OCI-LY3 (cell line): Measurements from ENCODE around the gene PARP8.

Source experiments
- H2AFZ ChIP-seq: fragments of 200-600, 300-600 bp; shearing (Covaris generic); 2 replicates; pipeline ENCODE4 v1.6.0; 2014; ENCODE audit warnings: antibody characterized with exemption, low read depth, low read length
- H3K27ac ChIP-seq: fragments of 200-600, 300-600 bp; sonication (generic); 2 replicates; pipeline ENCODE4 v1.5.1; 2014; ENCODE audit warnings: mild to moderate bottlenecking, low read length, moderate library complexity, mixed read lengths
- H3K27me3 ChIP-seq: fragments of 200-600, 300-600 bp; sonication (generic); 2 replicates; pipeline ENCODE4 v1.6.1; 2014; ENCODE audit warnings: low read depth, low read length, mixed read lengths
- H3K36me3 ChIP-seq: fragments of 200-600, 300-600 bp; sonication (generic); replicated peaks from 2 replicates; pipeline ENCODE3; 2014; ENCODE audit warnings: low read depth, low read length, mixed read lengths
- H3K4me1 ChIP-seq: fragments of 300-600, 200-600 bp; sonication (generic); 2 replicates; pipeline ENCODE4 v1.6.1; 2014; ENCODE audit warnings: low read length, mixed read lengths
- H3K4me2 ChIP-seq: fragments of 200-600, 300-600 bp; sonication (generic); 2 replicates; pipeline ENCODE4 v1.6.1; 2014; ENCODE audit warnings: low read length, mixed read lengths
- H3K4me3 ChIP-seq: fragments of 300-600, 200-600 bp; sonication (generic); 2 replicates; pipeline ENCODE4 v1.5.1; 2014; ENCODE audit warnings: antibody characterized with exemption, mild to moderate bottlenecking, low read length, moderate library complexity
- H3K79me2 ChIP-seq: fragments of 300-600, 200-600 bp; shearing (Covaris generic); 2 replicates; pipeline ENCODE4 v1.6.1; 2014; ENCODE audit warnings: mild to moderate bottlenecking, low read length, mixed read lengths
- H3K9ac ChIP-seq: fragments of 300-600, 200-600 bp; shearing (Covaris generic); 2 replicates; pipeline ENCODE4 v1.6.0; 2014; ENCODE audit warnings: mild to moderate bottlenecking, low read length, moderate library complexity
- H3K9me3 ChIP-seq: fragments of 200-600, 300-600 bp; shearing (Covaris generic); 2 replicates; pipeline ENCODE4 v1.6.1; 2014; ENCODE audit warnings: low read length, mixed read lengths; ENCODE audit not compliant: insufficient read depth
- H4K20me1 ChIP-seq: fragments of 200-600, 300-600 bp; sonication (generic); 2 replicates; pipeline ENCODE4 v1.6.1; 2016; ENCODE audit warnings: low read length, mixed read lengths; ENCODE audit not compliant: insufficient read depth
- CTCF ChIP-seq: fragments of 200-600, 300-600 bp; sonication (generic); IDR thresholded peaks from 2 replicates; pipeline ENCODE4 v1.5.1; 2014; ENCODE audit warnings: antibody characterized with exemption, low read length, low read depth
- EZH2phosphoT487 ChIP-seq: fragments of 200-600 bp; shearing (Covaris generic); IDR thresholded peaks from 2 replicates; pipeline ENCODE4 v1.6.1; 2018; ENCODE audit warnings: antibody characterized with exemption, mixed run types, low read depth

The PARP8 gene

DNA sequence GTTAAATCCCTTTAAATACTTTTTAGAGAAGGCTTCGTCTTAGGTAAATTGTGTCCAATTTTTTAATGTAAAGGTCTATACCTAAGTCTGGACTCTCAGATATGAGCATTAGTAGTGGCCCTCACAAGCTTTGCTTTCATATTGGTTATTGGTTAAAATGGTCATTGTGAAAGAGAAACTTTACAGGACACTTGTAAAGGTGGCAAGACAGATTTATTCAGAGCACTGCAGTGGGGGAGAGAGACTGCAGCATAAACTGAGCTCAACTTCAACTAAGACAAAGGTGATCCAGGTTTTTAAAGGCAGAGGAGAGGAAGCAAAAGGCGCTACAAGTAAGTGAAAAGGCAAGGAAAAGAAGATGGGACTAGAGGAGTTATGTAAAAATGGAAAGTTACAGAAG is 157.7 kb downstream of the PARP8 start:
- Histone ChIP-seq H3K27me3 (no peaks in the 10 kb centered on the region), H3K9me3 (no peaks in the 10 kb centered on the region), H3K36me3 (peaks cover 2% of the 10 kb centered on the region), H3K79me2 (no peaks in the 10 kb centered on the region), H3K9ac (no peak overlapping the region), H2AFZ (no peak overlapping the region), H3K4me1 (no peaks in the 10 kb centered on the region), H4K20me1 (no peaks in the 10 kb centered on the region), H3K4me3 (no peak overlapping the region), H3K27ac (no peak overlapping the region), H3K4me2 (no peak overlapping the region)
- TF ChIP-seq EZH2phosphoT487 (no peak), CTCF (no peak)

DNA sequence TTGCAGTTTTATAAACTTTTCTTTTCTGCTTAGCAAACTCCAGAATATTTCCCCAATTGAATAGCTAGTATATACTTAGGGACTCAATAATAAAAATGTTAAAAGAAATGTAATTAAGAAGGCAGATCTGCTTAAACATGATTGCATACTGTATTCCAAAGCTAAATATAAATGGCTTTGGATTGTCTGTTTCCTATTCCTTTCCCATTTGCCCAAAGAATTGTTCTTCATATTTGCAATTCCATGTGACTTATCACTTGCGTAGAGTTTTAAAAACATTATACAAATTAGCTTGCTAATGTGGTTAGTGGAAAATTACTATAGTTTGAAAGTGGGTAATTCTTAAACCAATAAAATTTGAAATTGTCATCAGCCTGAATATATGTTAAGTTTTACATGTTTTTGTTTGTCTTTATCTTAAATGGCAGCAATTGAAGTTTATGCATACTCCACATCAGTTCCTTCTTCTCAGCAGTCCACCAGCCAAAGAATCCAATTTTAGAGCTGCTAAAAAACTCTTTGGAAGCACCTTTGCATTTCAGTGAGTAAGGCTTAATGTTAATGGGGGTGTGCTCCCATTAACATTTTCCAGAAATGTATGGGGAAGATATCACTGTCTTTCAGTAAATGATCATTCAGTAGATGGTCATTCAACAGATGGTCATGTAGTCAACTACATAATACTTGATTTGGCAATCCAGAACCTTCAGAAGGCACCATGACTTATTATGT is 161.2 kb downstream of the PARP8 start:
- no peak for TF ChIP-seq EZH2phosphoT487
- no peak for TF ChIP-seq CTCF
- H3K9ac ChIP-seq = no peak overlapping the region

DNA sequence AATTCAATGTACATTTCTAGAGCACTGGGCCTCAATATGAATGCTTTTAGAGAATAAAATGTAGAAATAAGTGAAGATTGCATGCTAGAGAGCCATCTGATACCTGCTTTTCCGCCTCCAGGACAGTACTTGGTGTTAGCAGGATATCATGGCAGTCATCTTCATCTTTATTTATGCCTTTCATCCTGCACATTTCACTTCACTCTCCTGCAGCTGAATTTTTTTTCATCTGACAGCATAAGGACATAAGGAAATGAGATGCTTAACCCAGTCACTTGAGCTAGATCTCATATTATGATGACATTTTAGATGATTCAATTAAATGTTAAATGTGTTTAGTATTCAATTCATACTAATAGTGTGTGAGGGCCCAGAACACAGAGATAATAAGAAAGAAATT is 162.6 kb downstream of the PARP8 start:
- H4K20me1 ChIP-seq = no peaks in the 10 kb centered on the region
- H3K9ac ChIP-seq = no peak overlapping the region
- H2AFZ ChIP-seq = no peak overlapping the region
- TF ChIP-seq CTCF (no peak), EZH2phosphoT487 (no peak)
- no peaks in the 10 kb centered on the region for H3K79me2 ChIP-seq
- H3K9me3 ChIP-seq = no peaks in the 10 kb centered on the region
- no peaks in the 10 kb centered on the region for H3K4me1 ChIP-seq
- H3K27me3 ChIP-seq = no peaks in the 10 kb centered on the region
- no peaks in the 10 kb centered on the region for H3K36me3 ChIP-seq
- H3K4me3 ChIP-seq = no peak overlapping the region
- no peak overlapping the region for H3K4me2 ChIP-seq
- no peak overlapping the region for H3K27ac ChIP-seq

More for the DNA sequence above, 161.2 kb downstream of the PARP8 start:
- Histone ChIP-seq H3K4me3 (no peak overlapping the region), H3K27ac (no peak overlapping the region), H4K20me1 (no peaks in the 10 kb centered on the region), H2AFZ (no peak overlapping the region), H3K4me2 (no peak overlapping the region), H3K36me3 (no peaks in the 10 kb centered on the region), H3K27me3 (no peaks in the 10 kb centered on the region), H3K4me1 (no peaks in the 10 kb centered on the region), H3K79me2 (no peaks in the 10 kb centered on the region), H3K9me3 (no peaks in the 10 kb centered on the region)

DNA sequence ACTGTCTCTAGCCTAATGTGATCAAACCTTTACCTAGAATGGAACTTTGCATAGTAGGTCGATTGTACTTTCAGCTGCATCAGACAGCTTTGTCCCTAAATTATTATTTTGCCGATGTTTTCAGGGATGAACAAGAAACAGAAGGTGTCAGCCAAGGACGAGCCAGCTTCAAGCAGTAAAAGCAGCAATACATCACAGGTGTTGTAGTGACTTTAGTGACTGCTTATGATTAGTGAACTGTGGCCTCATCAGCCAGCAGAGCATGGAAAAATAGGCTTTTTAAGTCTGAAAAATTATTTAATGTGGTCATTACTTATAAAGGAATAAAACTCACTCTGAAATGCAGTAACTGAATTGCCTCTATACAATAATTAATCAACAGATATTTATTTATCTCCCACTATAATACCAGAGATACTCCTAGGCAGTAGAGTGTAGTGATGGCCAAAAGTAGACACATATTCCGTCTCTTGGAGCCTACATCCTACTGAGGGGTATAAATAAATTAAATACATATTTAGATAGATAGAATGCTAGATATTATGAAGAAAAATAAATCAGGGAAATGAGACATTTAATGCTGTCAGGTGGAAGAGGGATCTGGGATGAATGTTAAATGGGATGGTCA is 166.3 kb downstream of the PARP8 start:
- Histone ChIP-seq H3K9me3 (no peaks in the 10 kb centered on the region), H3K36me3 (no peaks in the 10 kb centered on the region), H3K9ac (no peak overlapping the region), H3K4me2 (no peak overlapping the region), H3K4me3 (no peak overlapping the region), H2AFZ (no peak overlapping the region), H4K20me1 (no peaks in the 10 kb centered on the region), H3K27me3 (no peaks in the 10 kb centered on the region), H3K79me2 (no peaks in the 10 kb centered on the region), H3K4me1 (no peaks in the 10 kb centered on the region), H3K27ac (no peak overlapping the region)
- TF ChIP-seq EZH2phosphoT487 (no peak), CTCF (no peak)
